GM19023 (cell line): ENCODE data around the gene PPP1R18.
A peak's percentile ranks its signal among the peaks of the same experiment; 100 is the strongest.
"Not testable (repeated sequence)": the region's sequence is repeated elsewhere in the genome, so short reads cannot be mapped to it uniquely, and the experiment has no call there.

Experiments used
- ATAC-seq: cut with Tn5 transposase; IDR thresholded peaks from one replicate; pipeline ENCODE4 v1.9.1; 2021; ENCODE audit warnings: mild to moderate bottlenecking, moderate library complexity; ENCODE audit not compliant: unreplicated experiment

The PPP1R18 gene

DNA sequence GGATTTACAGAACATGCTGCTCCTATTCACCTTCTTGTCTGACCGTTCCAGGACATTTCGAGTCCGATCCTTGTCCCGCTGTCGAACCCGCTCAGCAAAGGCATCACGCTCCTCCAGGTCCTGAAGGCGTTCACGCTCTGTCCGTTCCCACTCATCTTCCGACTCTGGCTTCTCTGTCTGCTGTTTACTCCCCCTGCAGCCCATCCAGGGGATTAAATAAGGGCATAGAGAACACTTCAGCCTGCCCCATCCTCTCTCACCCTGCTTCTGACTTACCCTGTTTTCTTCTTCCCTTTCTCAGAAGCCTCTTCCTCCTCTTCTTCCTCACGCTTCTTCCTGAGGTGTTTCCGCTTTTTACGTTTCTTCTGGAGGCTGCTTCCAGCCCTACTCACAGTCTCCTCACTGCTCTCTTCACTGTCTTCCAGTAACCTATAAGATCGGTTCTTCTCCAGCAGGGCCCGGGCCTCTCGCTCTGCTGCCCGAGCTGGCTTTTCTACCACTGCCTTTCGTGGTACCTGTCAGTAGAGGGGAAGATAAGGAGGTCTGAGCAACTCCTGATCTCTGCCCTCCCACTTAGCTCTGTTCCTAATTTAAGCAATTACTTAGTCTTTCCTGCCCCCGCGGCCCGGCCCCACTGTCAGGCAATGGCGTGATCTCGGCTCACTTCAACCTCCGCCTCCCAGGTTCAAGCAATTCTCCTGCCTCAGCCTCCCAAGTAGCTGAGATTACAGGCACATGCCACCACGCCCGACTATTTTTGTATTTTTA is 15.5 kb downstream of the PPP1R18 start:
- no peak for ATAC-seq

DNA sequence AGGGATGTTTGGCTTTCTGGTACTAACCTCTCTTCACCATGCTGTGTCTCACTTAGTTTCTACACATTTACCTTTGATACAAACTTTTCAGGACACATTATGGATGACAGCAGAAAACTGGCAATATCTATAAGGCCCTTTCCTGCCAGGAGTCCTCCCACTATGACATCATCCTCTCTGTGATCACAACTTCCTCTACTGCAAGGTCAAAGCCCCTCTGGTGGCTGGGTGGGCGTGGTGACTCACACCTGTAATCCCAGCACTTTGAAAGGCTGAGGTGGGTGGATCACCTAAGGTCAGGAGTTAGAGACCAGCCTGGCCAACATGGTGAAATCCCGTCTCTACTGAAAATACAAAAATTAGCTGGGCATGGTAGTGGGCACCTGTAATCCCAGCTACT is 20.1 kb downstream of the PPP1R18 start:
- ATAC-seq, result not testable (repeated sequence)

DNA sequence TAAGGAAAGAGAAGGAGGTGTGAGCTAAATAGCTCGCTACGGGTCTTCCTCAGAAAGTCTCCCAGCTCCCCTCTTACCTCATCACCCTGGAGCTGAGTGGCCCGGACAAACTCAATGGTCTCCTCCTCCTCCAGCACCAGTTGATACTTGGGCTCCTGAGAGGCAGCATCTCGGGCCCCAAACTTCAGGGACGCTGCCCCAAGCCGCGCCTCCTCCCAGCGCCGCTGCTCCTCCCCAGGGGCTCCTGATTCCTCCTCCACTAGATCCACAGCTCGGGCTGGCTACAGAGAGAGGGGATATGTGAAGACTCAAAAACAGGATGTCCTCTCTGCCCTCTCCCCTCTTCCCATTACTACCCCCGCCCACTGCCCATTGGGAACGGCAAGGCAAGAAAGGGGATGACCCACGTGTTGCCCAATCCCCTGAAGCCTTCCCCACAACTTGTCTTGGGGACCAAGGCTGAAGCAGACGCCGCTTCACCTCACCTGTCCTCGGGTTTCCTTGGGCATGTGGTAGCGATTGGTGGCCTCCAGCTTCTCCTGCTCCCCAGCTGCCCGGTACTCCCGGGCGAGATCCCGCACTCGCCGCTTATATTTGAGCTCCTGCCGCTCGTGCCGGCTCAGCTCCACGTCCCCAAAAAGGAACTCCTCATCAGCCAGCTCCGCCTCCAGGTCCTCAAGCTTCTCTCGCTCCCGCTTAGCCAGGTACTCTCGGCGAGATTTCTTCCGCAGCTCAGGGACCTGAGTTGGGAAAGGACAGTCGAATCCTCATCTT is 21.3 kb downstream of the PPP1R18 start:
- ATAC-seq, result no peak

DNA sequence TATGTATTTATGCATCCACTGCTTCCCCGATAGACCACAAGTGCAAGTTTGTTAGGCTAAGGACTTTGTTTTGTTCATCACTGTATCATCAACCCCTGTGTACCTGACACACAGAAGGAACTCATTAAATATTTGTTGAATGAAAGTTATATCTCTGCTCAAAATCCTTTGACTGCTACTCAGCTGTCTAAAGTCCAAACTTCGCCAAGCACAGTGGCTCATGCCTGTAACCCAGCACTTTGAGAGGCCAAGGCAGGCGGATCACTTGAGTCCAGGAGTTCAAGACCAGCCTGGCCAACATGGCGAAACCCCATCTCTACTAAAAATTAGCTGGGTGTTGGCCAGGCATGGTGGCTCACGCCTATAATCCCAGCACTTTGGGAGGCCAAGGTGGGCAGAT is 28.5 kb downstream of the PPP1R18 start:
- ATAC-seq, result not testable (repeated sequence)

DNA sequence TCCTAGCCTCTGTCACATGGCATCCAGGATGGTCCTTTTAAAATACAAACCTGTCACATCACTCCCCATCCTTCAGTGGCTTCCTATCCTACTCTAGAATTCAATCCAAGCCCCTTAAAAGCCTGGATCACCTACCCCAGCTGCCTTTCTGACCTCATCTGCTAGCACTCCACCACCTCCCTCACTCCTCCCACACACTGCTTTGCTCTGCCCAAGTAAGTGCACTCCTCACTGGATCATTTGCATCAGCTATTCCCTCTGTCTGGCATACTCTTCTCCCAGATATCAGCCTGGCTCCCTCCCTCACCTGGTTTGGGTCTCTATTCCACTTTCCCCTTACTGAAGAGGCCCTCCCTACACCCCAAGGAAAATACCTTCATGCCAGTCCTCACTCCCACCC is 29.0 kb downstream of the PPP1R18 start:
- ATAC-seq, result no peak

DNA sequence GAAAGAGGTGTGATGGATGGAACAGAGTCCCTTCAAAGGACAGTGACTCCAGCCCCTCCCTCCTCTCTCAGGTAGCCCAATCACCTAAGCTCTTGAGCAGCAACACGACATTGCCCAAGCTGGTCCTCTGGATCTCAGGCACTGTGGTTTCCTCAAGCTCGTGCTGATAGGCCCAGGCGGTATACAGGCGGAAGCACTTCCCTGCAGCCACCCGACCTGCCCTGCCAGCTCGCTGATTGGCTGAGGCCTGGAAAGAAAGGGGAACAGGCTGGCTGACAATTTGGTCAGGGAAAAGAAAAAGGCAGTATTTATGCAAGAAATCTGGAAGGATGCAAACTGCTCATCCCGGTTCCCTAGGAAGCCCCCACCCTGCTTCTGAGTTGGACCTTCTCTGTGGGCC is 29.9 kb downstream of the PPP1R18 start:
- ATAC-seq, result no peak

DNA sequence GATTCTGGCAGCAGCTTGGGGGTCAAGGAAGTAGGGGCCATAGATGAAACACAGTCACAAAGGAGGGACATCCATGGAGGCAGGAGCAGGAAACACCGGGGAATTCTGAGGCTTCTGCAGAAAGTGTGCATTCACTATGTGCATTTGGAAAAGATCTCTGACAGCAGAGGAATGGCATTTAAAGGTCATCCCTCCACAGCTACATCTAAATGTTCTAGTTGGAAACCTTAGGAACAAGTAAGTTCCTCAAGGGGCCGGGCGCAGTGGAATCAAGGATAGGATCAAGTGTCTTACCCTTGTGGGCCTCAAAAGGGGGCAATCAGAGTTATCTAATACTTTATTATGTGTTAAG is 30.7 kb downstream of the PPP1R18 start:
- no peak for ATAC-seq

DNA sequence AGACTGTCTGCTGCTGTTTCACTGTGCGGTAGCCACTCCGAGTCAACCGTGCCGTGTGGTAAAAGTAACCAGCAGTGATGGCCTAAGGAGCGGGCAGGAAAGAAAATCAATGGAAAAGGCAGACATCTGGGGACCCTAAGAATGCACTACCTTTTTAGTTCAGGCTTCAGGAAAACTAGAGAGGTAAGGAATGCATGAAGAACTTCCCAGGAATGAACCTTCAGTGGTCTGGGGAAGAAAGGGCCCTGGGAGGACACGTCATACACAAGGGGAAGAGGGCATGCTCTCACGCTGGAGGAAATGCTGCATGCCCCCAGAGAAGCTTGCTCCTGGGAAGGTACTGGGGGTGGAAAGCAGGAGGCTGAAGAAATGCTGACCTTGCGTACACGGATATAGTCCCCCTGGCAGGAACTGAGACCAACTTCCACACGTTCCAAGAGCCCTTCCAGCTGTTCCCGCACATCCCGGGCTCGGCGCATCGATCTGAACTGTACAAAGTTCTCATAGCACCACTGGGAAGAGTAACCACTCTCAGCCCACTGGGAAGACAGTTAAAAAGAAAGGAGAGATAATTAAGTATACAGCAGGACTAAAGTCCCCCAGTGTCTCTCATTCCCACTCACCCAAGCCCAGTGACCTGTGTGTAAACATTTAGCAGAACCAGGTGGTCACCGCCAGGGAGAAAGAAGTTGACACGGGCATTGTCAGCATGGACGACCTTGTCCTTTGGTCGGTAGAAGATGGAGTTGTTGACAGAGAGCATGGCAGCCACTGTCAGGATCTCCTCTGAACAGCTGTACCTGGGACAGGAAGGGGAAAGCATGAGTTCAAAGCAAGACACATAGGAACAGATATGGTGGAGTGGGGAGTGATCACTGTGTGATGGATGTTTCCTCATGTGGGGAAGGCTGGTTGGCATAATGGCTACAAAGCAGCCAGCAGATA is 31.4 kb downstream of the PPP1R18 start:
- ATAC-seq, result no peak

DNA sequence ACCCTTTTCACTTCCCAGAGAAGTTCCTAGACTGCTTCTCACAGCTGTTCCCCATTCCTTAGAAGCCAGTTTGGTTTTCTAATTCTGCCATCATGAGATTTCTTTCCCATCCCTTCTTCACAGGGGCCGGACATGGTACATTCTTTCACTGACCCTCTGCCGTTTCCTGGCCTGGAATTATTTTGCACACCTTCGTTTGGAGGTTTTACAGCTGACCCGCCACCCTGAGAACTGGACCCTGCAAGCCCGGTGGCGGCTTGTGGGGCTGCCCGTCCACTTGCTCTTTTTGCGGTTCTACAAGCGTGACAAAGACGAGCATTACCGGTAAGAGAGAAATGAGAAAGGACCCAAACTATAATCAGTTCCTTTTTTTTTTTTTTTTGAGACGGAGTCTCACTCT is 35.3 kb downstream of the PPP1R18 start:
- no peak for ATAC-seq

DNA sequence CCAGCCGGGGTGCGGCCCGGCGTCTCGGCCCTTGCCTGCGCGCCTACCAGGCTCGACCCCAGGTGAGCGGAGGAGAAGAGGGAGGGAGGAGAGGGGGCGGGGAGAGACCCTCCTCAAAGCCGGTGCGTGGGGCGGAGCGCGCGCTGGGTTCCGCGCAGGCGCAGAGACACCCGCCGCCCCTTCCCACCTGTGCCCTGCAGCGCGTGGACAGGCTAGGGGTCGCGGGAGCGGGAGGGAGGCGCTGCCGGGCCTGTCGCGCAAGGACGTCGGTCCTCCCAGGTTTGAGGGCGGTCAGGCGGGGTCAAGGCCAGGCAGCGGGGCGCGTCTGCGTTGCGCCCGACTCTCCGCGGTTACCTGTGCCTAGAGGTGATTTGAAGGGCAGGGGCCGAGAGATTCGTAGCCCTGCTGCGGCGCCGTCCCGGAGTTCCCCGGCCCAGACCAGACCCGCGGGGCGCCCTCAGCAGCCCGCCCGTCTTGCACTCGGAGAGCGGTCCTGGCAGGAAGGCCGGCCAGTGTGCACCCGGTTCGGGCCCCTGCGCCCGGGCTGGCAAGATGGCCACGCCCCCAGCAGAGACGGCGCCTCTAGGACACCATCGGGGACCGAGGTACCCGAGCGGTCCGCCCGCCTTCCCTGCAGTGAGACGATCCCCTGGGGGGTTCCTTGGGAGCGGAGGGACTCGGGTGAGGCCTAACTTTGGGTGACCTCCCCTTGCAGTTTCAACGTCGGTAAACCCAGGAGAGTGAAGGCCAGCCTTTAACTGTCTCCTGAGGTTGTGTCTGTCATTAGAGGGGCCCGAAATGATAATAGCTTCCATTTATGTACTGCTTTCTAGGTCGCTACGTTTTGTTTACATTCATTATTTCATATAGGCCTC is 39.0 kb downstream of the PPP1R18 start:
- peak; percentile 75 for ATAC-seq

DNA sequence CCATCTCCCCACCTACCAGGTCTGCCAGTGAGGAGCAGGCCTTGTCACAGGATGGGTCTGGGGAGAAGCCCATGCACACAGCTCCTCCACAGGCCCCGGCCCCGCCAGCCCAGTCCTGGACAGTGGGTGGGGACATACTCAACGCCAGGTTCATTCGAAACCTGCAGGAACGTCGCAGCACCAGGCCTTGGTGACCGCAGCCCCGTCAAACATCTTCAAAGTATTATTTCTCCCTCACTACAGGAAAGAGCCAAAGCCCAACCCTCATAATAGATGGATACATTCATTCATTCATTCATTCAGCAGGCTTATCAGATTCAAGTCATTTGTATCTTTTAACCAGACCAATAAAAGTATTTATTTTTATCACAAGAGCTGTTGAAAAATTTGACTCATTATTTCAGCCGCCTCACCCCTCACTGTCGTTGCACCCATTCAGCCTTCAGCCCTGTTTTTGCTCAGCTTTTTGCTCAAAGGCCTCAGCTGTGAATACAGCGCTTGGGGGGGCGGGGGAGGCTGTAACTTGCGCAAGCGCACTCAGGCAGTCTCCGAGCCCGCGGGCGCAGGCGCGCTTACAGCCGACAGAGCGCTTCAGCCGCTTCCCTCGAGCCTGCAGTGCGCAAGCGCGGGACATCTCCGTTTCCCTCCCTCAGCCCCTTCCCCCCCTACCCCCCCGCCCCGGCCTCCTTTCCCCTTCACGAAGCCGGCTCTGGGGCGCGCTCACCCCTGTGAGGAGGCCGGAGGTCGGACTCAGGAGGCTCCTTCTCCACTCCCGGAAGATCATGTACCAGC is 39.8 kb downstream of the PPP1R18 start, which contains the start of gene C6orf136:
Gene C6orf136, plus strand, starts transcription at position 684 of the 792 bp plus-strand sequence. Its CDS starts 99 bp downstream, at position 783.
- ATAC-seq, result peak; percentile 60

DNA sequence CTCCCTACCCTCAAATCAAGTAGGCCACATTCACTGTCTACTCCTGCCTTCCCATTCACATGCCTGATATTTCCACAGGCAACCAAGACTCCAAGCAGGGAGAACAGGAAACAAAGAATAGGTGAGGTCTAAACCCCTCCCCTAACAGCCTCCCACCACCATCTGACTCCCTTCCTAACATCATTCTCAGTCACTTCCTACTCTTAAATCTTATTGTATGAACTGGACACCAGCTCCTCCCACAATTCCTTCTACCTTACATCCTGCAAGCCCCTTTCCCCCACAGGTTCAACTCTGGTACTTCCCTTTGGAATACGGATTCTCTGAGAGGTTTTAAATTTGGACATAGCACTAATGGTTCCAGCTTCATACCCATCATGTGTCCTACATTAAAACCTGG is 40.5 kb downstream of the PPP1R18 start:
- no peak for ATAC-seq

DNA sequence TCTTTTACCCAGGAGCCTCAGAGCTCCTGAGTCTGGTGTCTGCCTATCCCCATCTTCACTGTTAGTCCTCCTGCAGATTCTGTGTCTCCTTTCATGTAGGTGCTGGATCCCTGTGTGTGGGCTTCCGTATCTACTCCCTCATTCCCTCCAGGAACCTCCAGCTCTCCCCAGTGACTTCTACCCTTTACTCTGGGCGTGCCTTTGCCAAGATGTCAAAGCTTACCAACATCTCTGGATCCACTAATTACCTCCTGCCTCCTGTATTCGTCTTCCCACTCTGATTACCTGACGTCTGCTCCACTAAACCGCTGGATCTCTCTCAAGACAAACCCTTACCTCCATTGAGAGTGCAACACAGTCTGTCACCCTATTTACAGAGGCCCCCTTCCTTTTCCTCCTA is 41.7 kb downstream of the PPP1R18 start:
- no peak for ATAC-seq

DNA sequence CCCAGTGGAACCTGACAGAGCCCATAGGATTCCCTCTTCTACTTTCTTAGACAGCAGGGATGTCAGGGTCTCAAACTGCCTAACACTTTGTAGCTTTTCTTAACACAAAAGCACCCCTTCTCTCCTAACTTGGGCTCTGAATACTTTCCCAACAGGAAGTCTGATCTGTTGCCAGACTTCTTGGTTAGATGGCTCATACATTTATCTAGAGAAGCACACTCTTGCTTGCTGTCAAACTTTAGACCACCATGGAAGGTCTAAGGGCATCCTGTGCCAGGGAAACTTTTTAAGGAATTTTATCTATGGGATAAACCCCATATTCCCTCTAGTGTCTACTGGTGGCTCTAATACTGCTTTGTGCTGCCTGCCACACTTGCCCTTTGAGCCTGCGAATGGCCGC is 42.8 kb downstream of the PPP1R18 start:
- ATAC-seq, result no peak

DNA sequence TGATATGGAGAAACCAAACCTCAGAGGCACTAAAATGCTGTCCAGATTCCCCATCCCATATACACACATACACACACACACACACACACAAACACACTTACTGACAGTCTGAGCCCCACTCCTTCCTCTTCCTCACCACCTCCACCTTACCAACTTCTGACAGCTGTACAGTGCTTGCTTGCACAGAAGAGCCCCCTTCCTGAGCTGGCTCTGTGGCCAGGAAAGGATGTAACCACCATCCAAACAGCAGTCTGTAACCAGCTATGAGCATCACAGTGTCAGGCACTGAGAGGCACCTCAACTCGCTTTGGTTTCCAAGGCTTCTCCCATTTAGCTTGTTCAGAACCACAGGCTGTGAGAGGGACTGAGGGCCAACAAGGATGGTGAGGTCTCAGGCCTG is 45.4 kb downstream of the PPP1R18 start:
- ATAC-seq, result no peak

DNA sequence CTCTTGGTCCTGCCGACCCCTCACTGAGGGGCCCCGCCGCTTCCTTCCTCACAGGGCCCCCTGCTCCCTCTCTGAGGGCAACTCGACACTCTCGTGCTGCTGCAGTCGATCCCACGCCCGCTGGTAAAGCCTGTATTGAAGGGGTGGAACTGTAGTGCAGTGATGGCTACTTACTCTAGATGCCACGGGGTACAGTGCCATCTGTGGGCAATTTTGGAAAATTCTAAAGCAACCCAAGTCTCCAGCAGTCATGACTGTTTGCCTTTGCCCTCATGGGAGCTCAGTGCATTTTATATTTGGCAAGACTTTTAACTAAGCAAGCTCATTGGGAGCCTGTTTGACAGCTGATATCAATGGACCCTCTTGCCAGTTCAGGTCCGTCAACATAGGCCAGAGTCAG is 46.0 kb downstream of the PPP1R18 start:
- no peak for ATAC-seq

DNA sequence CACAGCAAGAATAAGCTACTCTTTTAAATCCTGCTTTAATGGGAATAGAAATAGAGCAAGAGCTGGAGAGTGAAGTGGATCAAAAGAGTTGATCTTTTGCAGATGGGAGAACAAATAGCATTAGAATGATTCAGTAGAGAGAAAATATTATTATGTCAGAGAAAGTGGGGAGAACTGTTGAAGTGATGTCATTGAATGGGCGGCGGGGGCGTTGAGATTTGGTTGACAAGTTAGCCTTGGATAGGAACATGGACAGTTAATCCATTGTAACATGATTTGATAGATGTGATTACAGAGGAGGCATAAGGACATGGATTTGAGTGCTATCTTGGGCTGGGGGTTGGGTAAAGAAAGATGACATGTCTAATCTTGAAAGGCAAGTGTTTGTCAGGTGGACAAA is 50.6 kb downstream of the PPP1R18 start:
- no peak for ATAC-seq

DNA sequence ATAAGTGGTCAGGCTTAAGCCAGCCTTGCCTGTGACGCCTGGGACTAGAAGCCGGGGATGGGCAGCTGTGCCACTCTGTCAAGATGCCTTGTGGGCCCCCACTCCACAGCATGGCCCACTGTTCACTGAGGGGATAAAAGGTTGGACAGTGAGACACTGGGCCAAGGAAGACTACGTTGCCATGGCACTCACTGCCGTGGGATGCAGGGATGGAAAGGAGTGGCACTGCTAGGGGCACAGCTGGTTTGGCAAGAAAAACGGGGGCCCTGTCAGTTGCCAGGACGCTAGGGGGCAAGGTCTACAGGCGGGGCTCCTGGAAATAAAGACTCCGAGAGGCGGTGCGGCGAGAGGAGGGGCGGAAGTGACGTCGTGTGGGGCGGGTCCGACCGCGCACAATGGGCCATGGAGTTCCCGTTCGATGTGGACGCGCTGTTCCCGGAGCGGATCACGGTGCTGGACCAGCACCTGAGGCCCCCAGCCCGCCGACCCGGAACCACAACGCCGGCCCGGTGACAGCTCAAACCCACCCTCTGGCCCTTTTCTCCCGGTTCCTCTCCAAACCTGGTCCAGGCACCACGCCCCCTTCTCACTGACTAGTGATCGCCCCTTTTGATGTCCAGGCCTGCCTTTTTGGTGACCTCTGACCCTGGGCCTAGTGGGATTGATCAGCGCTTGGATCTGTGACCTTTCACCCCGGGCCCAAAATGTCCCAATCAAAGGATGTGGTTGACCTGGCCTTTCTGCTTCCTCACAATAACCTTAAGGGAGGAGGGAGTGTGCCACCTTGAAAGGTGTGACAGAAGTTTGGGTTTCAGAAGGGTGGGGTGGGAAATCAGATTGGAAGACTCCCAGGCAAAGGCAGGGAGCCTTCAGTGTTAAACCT is 59.7 kb downstream of the PPP1R18 start, which contains the start of gene ATAT1:
Gene ATAT1, plus strand, starts transcription at position 391 of the 883 bp plus-strand sequence.
- peak; percentile 91 for ATAC-seq
